ENCODE data around the gene FGGY.
"Not testable (repeated sequence)": the region's sequence is repeated elsewhere in the genome, so short reads cannot be mapped to it uniquely, and the experiment has no call there.

FGGY gene

GRCh38 chr1:59452559-59452958, 155.7 kb downstream of the FGGY start:
- no peak for FAIRE-seq

GRCh38 chr1:59453297-59453968, 156.5 kb downstream of the FGGY start:
- FAIRE-seq = no peak

- no peak for FAIRE-seq
Measured at GRCh38 chr1:59455206-59455605, 158.3 kb downstream of the FGGY start.

GRCh38 chr1:59457786-59458185, 160.9 kb downstream of the FGGY start:
- FAIRE-seq = no peak

- no peak for FAIRE-seq
Measured at GRCh38 chr1:59458884-59459283, 162.0 kb downstream of the FGGY start.

GRCh38 chr1:59462942-59463341, 166.0 kb downstream of the FGGY start:
- FAIRE-seq = not testable (repeated sequence)

- not testable (repeated sequence) for FAIRE-seq
Measured at GRCh38 chr1:59465478-59465877, 168.6 kb downstream of the FGGY start.

GRCh38 chr1:59468828-59469428, 172.0 kb downstream of the FGGY start:
- FAIRE-seq = no peak

GRCh38 chr1:59471991-59472570, 175.2 kb downstream of the FGGY start:
- FAIRE-seq = not testable (repeated sequence)

GRCh38 chr1:59473831-59474230, 176.9 kb downstream of the FGGY start:
- no peak for FAIRE-seq

GRCh38 chr1:59474496-59474895, 177.6 kb downstream of the FGGY start:
- no peak for FAIRE-seq

- no peak for FAIRE-seq
Measured at GRCh38 chr1:59475737-59476136, 178.8 kb downstream of the FGGY start.

- no peak for FAIRE-seq
Measured at GRCh38 chr1:59477286-59477685, 180.4 kb downstream of the FGGY start.

- no peak for FAIRE-seq
Measured at GRCh38 chr1:59477867-59478266, 181.0 kb downstream of the FGGY start.

GRCh38 chr1:59478822-59479221, 181.9 kb downstream of the FGGY start:
- FAIRE-seq = no peak

- FAIRE-seq = no peak
Measured at GRCh38 chr1:59480188-59480888, 183.4 kb downstream of the FGGY start.

- FAIRE-seq = no peak
Measured at GRCh38 chr1:59481881-59482505, 185.1 kb downstream of the FGGY start.

GRCh38 chr1:59482986-59483385, 186.1 kb downstream of the FGGY start:
- FAIRE-seq = no peak

- no peak for FAIRE-seq
Measured at GRCh38 chr1:59484096-59484495, 187.2 kb downstream of the FGGY start.

GRCh38 chr1:59485171-59485570, 188.3 kb downstream of the FGGY start:
- no peak for FAIRE-seq

GRCh38 chr1:59485949-59486348, 189.1 kb downstream of the FGGY start:
- no peak for FAIRE-seq

- FAIRE-seq = no peak
Measured at GRCh38 chr1:59486615-59487014, 189.7 kb downstream of the FGGY start.

GRCh38 chr1:59487335-59488031, 190.6 kb downstream of the FGGY start:
- no peak for FAIRE-seq

Measured in endometrium (tissue), 2 donors.